Coronary artery (tissue), 2 donors: Measurements from ENCODE around the gene FITM1.

ENCODE experiments used
- DNase-seq: peaks from one replicate; pipeline ENCODE4 v3.0.0-alpha.2; 2017; ENCODE audit warnings: low spot score
- H3K27ac ChIP-seq, 2 donors: fragments of 200-600 bp; sonication (generic); one replicate each; pipeline ENCODE4 v1.5.1; 2016 to 2019
- H3K4me3 ChIP-seq: fragments of 200-600 bp; sonication (generic); 2 replicates; pipeline ENCODE4 v1.5.1; 2016; ENCODE audit warnings: mild to moderate bottlenecking, moderate library complexity
- CTCF ChIP-seq: fragments of 200-600 bp; sonication (generic); IDR thresholded peaks from one replicate; pipeline ENCODE4 v1.5.1; 2019; ENCODE audit warnings: antibody characterized with exemption

FITM1 gene

GRCh38 chr14:24141097-24141880 is 10.8 kb downstream of the FITM1 start, which contains the start of gene EMC9:
Gene EMC9, minus strand, starts transcription at chr14:24141591. Its CDS starts 287 bp downstream, at chr14:24141304.
- TF ChIP-seq CTCF = peak; percentile 23
- peak; percentile 100 for DNase-seq
- peak within 1 kb of the TSS; percentile 88 to 91 for H3K27ac ChIP-seq
- H3K4me3 ChIP-seq = peak within 1 kb of the TSS; percentile 73

GRCh38 chr14:24143511-24143910 is 13.1 kb downstream of the FITM1 start:
- no peak for DNase-seq
- no peak overlapping the region for H3K27ac ChIP-seq
- no peak overlapping the region for H3K4me3 ChIP-seq
- no peak for TF ChIP-seq CTCF

GRCh38 chr14:24144451-24144850 is 14.0 kb downstream of the FITM1 start:
- TF ChIP-seq CTCF = no peak
- no peak for DNase-seq
- Histone ChIP-seq H3K4me3 (no peak overlapping the region), H3K27ac (no peak overlapping the region)

GRCh38 chr14:24145219-24145618 is 14.8 kb downstream of the FITM1 start:
- Histone ChIP-seq H3K4me3 (no peak overlapping the region), H3K27ac (peak overlapping the region in 1 of 2 donors; percentile 98)
- no peak for TF ChIP-seq CTCF
- no peak for DNase-seq

- TF ChIP-seq CTCF = no peak
- peak overlapping the region; percentile 77 to 98 for H3K27ac ChIP-seq
- DNase-seq = no peak
- H3K4me3 ChIP-seq = peak overlapping the region; percentile 84
Observed at GRCh38 chr14:24145690-24146452, 15.4 kb downstream of the FITM1 start.

- H3K27ac ChIP-seq = peak within 1 kb of the TSS; percentile 77 to 98
- TF ChIP-seq CTCF = no peak
- peak within 1 kb of the TSS; percentile 84 for H3K4me3 ChIP-seq
- peak; percentile 98 for DNase-seq
Observed at GRCh38 chr14:24146453-24146977, 16.1 kb downstream of the FITM1 start, which contains the start of gene PSME2. Gene PSME2, minus strand, starts transcription at chr14:24146610. Its CDS starts 29 bp downstream, at chr14:24146581.
